ENCODE measurements around the gene ANO4.

GRCh38 chr12:101018540-101018939 is 224.0 kb downstream of the ANO4 start:
- TF ChIP-seq CTCF (IDR thresholded peaks at IDR 0.05; ENCODE audit: insufficient read depth, low read length, poor library complexity, severe bottlenecking) (no peak), EZH2phosphoT487 (conservative IDR thresholded peaks at IDR 0.05; ENCODE audit: low read length) (no peak)

Measured in SU-DHL-6 (cell line).